A673 (cell line): ENCODE results near the gene RIMS1. TPM values are rescaled to one million over a fixed set of nuclear protein-coding genes. Genes with fewer than 3 reads are reported as not detected.

Experiments
- BruUV-seq: library from RNA; stranded (reverse); fragments of 400-500 nt; replicated peaks from 2 replicates; lab custom pipeline; 2021; lab: Mats Ljungman, UMichigan
- CTCF ChIA-PET: fragments of 300-600 bp; sonication (Branson Sonifier 250); formaldehyde crosslinking; loops from one replicate; lab custom pipeline; 2022; ENCODE audit warnings: antibody characterized with exemption; lab: Charles Lee
- POLR2A ChIA-PET: fragments of 300-600 bp; sonication (Branson Sonifier 250); formaldehyde crosslinking; loops from one replicate; lab custom pipeline; 2022; ENCODE audit warnings: antibody characterized with exemption; ENCODE audit not compliant: low non-redundant PET; lab: Charles Lee
- DNase-seq: peaks from one replicate; pipeline ENCODE4 v3.0.0-alpha.2; 2015; ENCODE audit warnings: low spot score
- H3K27ac ChIP-seq: fragments of 200-600 bp; sonication (generic); 2 replicates; pipeline ENCODE4 v1.5.1; 2016; ENCODE audit warnings: mixed run types, low read depth, mild to moderate bottlenecking, mixed read lengths, antibody characterized with exemption, low read length; ENCODE audit not compliant: poor library complexity, severe bottlenecking
- H3K27me3 ChIP-seq: fragments of 200-600 bp; sonication (generic); replicated peaks from 2 replicates; pipeline ENCODE4 v1.6.1; 2017; ENCODE audit warnings: mixed run types, low read depth, mild to moderate bottlenecking, mixed read lengths, antibody characterized with exemption, low read length; ENCODE audit not compliant: insufficient read depth, poor library complexity
- H3K36me3 ChIP-seq: fragments of 200-600 bp; sonication (generic); 2 replicates; pipeline ENCODE4 v1.6.1; 2016; ENCODE audit warnings: mixed run types, mild to moderate bottlenecking, mixed read lengths, antibody characterized with exemption, low read length; ENCODE audit not compliant: insufficient read depth, poor library complexity, severe bottlenecking
- H3K4me1 ChIP-seq: fragments of 200-600 bp; sonication (generic); 2 replicates; pipeline ENCODE4 v1.6.1; 2017; ENCODE audit warnings: mixed run types, mild to moderate bottlenecking, mixed read lengths, antibody characterized with exemption, low read length; ENCODE audit not compliant: insufficient read depth, poor library complexity, severe bottlenecking
- H3K4me3 ChIP-seq: fragments of 200-600 bp; sonication (generic); 2 replicates; pipeline ENCODE4 v1.5.1; 2016; ENCODE audit warnings: low read depth, mixed run types, mild to moderate bottlenecking, mixed read lengths, low read length; ENCODE audit not compliant: poor library complexity, severe bottlenecking
- H3K9me3 ChIP-seq: fragments of 200-600 bp; sonication (generic); 2 replicates; pipeline ENCODE4 v1.6.1; 2016; ENCODE audit warnings: mixed run types, low read depth, mild to moderate bottlenecking, mixed read lengths, antibody characterized with exemption, low read length; ENCODE audit not compliant: poor library complexity, severe bottlenecking
- EZH2 ChIP-seq: fragments of 200-600 bp; sonication (generic); IDR thresholded peaks from 2 replicates; pipeline ENCODE4 v1.6.1; 2017; ENCODE audit warnings: borderline replicate concordance, low read depth, mild to moderate bottlenecking, mixed read lengths, antibody characterized with exemption, low read length; ENCODE audit not compliant: poor library complexity, severe bottlenecking
- intact Hi-C: fragments of 100-400 bp; cut with micrococcal nuclease; formaldehyde crosslinking; loops from one replicate; pipeline ENCODE4 v1.10.0; 2022; ENCODE audit not compliant: unreplicated experiment
- total RNA-seq: library from RNA; stranded (reverse); gene quantifications from 2 replicates; pipeline ENCODE4 v1.2.3, GENCODE V29; 2021
- TF ChIP-seq, protein P1 (sequence below): fragments of 300-800, 200-600 bp; sonication (generic); conservative IDR thresholded peaks from 2 replicates; pipeline ENCODE4 v1.5.1; 2017; ENCODE audit warnings: low read depth, mild to moderate bottlenecking, antibody characterized with exemption, low read length, moderate library complexity, mixed read lengths

RIMS1 gene
- total RNA-seq, 1 experiment from 2014 or later: 1.3 TPM

GRCh38 chr6:72419966-72420365, 533.6 kb downstream of the RIMS1 start:
- no peaks in the 10 kb centered on the region for H3K9me3 ChIP-seq
- DNase-seq: no peak
- no peaks in the 10 kb centered on the region for H3K27me3 ChIP-seq
- ChIA-PET CTCF (no interaction called here), POLR2A (interaction anchor here (0.6 kb wide), 1 partner anchor 101 kb away, joined by 8 read pairs; no protein-coding TSS in a partner anchor)
- no peak overlapping the region for H3K4me3 ChIP-seq
- BruUV-seq: no TSS peak
- peaks cover 60% of the 10 kb centered on the region for H3K4me1 ChIP-seq
- TF ChIP-seq, protein P1, sequence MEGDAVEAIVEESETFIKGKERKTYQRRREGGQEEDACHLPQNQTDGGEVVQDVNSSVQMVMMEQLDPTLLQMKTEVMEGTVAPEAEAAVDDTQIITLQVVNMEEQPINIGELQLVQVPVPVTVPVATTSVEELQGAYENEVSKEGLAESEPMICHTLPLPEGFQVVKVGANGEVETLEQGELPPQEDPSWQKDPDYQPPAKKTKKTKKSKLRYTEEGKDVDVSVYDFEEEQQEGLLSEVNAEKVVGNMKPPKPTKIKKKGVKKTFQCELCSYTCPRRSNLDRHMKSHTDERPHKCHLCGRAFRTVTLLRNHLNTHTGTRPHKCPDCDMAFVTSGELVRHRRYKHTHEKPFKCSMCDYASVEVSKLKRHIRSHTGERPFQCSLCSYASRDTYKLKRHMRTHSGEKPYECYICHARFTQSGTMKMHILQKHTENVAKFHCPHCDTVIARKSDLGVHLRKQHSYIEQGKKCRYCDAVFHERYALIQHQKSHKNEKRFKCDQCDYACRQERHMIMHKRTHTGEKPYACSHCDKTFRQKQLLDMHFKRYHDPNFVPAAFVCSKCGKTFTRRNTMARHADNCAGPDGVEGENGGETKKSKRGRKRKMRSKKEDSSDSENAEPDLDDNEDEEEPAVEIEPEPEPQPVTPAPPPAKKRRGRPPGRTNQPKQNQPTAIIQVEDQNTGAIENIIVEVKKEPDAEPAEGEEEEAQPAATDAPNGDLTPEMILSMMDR: no peak
- TF ChIP-seq EZH2: no peak
- intact Hi-C loops: loop anchor here (5.0 kb wide), 2 partner anchors 202 to 627 kb away; partner anchors contain the start of gene KCNQ5
- no peaks in the 10 kb centered on the region for H3K36me3 ChIP-seq
- H3K27ac ChIP-seq: no peak overlapping the region

GRCh38 chr6:72420409-72420808, 534.1 kb downstream of the RIMS1 start:
- intact Hi-C loops: loop anchor here (5.0 kb wide), 1 partner anchor 627 kb away; no protein-coding TSS in a partner anchor
- Histone ChIP-seq H3K4me3 (no peak overlapping the region), H3K27me3 (no peaks in the 10 kb centered on the region), H3K36me3 (no peaks in the 10 kb centered on the region), H3K27ac (peak overlapping the region; percentile 67), H3K9me3 (no peaks in the 10 kb centered on the region), H3K4me1 (peaks cover 65% of the 10 kb centered on the region)
- peak; percentile 33 for DNase-seq
- CTCF ChIA-PET: interaction anchor here (0.8 to 0.9 kb wide), 2 partner anchors 160 to 710 kb away, joined by 3 read pairs; no protein-coding TSS in a partner anchor
- no TSS peak for BruUV-seq
- POLR2A ChIA-PET: no interaction called here
- TF ChIP-seq EZH2: no peak
- TF ChIP-seq, protein P1: no peak

GRCh38 chr6:72421387-72421786, 535.0 kb downstream of the RIMS1 start:
- TF ChIP-seq, protein P1: no peak
- Histone ChIP-seq H3K36me3 (no peaks in the 10 kb centered on the region), H3K27me3 (no peaks in the 10 kb centered on the region), H3K27ac (peak overlapping the region; percentile 67), H3K4me3 (no peak overlapping the region), H3K9me3 (no peaks in the 10 kb centered on the region), H3K4me1 (peaks cover 68% of the 10 kb centered on the region)
- peak; percentile 94 for DNase-seq
- BruUV-seq: no TSS peak
- ChIA-PET POLR2A (no interaction called here), CTCF (interaction anchor here (0.7 to 0.9 kb wide), 2 partner anchors 9 to 195 kb away, joined by 3 to 5 read pairs; no protein-coding TSS in a partner anchor)
- intact Hi-C loops: loop anchor here (5.0 kb wide), 1 partner anchor 626 kb away; no protein-coding TSS in a partner anchor
